ENCODE results near the gene BORCS8. TPM values are rescaled to one million over a fixed set of nuclear protein-coding genes. Genes with fewer than 3 reads are reported as not detected.

BORCS8 gene
- 37.8 and 38.6 TPM in 2 replicates for total RNA-seq

DNA sequence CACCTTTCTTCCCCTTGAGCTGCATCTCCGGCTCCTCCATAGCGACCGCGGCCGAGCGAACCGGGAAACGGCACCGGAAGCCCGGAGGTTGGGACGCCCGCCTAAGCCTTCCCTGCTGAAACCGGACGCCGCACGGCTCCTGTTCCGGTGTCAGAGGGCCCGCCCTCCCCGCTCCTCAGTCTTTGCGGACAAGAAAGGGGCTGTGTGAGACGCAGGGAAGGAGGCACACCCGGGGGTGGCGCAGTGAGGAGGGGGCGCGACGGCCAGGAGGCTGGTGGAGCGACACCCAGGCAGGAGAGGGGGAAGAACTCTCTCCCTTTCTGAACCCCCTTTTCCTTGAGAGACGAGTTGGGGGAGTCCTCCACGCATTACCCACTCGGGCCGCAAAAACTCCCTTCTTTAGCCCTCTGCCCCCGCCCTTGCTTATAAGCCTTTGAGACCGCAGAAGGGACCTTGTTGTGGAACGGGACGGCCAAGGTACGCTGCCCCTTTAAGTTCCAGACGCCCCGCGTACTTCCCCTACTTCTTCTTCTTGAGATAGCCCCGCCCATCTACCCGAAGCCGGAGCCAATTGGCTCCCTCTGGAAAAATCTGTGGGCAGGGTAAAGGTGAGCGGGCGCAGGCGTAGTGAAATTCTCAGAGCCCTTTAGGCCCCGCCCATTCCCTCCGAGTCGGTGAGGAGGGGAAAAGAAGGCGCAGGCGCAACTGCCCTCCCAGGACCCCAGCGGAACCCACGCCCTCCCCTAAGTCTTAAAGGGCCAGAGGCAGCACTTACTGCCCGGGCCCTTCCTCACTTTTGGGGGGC is at the start of gene BORCS8, which contains the start of gene RFXANK:
BORCS8 (minus strand) TSS at position 75 of the 805 bp plus-strand sequence; CDS start at position 40, 35 bp downstream.
RFXANK (plus strand) TSS at position 181 of the 805 bp plus-strand sequence. CDS start 1,689 bp downstream, outside the sequence.
- Mint-ChIP-seq H3K27ac (peak within 1 kb of the TSS; percentile 99), H3K4me1 (ENCODE audit: low read depth) (peaks cover 20% of the 10 kb centered on the region), H3K36me3 (ENCODE audit: low read depth) (peaks cover 7% of the 10 kb centered on the region), H3K4me3 (peak within 1 kb of the TSS; percentile 96), H3K9me3 (no peaks in the 10 kb centered on the region), H3K27me3 (ENCODE audit: insufficient read depth) (no peaks in the 10 kb centered on the region)
- peak; percentile 99 for DNase-seq (ENCODE audit: low spot score)
- intact Hi-C loops (cut with micrococcal nuclease), result loop anchor here (1.0 to 5.0 kb wide), 14 partner anchors 11 to 670 kb away; partner anchors contain the start of genes ARMC6, COPE, DDX49 and ELL

DNA sequence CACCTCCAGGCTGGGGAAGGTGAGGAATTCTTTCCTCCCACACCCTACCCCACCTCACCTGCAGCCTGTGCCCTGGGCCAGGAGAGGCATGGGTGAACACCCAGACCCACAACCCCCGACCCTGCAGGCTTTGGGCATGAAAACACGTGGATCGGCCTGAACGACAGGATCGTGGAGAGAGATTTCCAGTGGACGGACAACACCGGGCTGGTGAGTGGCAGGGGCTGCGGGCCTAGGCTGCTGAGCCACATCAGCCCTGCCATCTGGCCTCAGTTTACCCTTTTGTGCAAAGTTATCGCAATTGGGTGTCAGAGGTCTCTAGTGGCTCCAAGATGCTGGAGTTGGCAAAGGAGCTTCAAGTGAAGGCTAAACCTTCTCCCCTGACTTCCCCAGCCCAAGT is 48.5 kb upstream of the BORCS8 start:
- peaks cover 5% of the 10 kb centered on the region for H3K27me3 Mint-ChIP-seq (ENCODE audit: insufficient read depth)
- intact Hi-C loops (cut with micrococcal nuclease), result no loop called here
- no peak overlapping the region for H3K4me3 Mint-ChIP-seq
- peaks cover 7% of the 10 kb centered on the region for H3K9me3 Mint-ChIP-seq
- DNase-seq (ENCODE audit: low spot score), result no peak
- no peaks in the 10 kb centered on the region for H3K36me3 Mint-ChIP-seq (ENCODE audit: low read depth)
- no peak overlapping the region for H3K27ac Mint-ChIP-seq
- H3K4me1 Mint-ChIP-seq (ENCODE audit: low read depth), result no peaks in the 10 kb centered on the region

DNA sequence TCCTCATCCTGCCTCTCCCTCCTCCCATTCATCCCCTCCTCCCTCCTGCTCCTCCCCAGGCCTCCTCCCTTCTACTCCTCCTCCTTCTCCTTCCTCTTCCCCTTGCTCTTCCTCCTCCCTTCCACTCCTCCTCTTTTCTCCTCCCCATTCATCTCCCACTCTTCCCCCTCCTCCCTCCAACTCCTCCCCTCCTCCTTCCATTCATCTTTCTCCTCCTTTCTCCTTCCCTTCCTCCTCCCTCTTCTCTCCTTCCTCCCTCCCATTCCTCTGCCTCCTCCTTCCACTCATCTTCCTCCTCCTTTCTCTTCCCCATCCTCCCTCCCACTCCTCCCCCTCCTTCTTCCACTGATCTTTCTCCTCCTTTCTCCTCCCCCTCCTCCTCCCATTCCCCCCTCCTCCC is 47.7 kb upstream of the BORCS8 start:
- intact Hi-C loops (cut with micrococcal nuclease), result no loop called here
- no peaks in the 10 kb centered on the region for H3K36me3 Mint-ChIP-seq (ENCODE audit: low read depth)

GRCh38 chr19:19238126-19238894 is 46.4 kb upstream of the BORCS8 start:
- Mint-ChIP-seq H3K27ac (no peak overlapping the region), H3K36me3 (ENCODE audit: low read depth) (no peaks in the 10 kb centered on the region), H3K9me3 (peaks cover 12% of the 10 kb centered on the region), H3K4me3 (no peak overlapping the region), H3K4me1 (ENCODE audit: low read depth) (no peaks in the 10 kb centered on the region), H3K27me3 (ENCODE audit: insufficient read depth) (peaks cover 5% of the 10 kb centered on the region)
- DNase-seq (ENCODE audit: low spot score), result no peak
- intact Hi-C loops (cut with micrococcal nuclease), result no loop called here

More for the DNA sequence above, 47.7 kb upstream of the BORCS8 start:
- Mint-ChIP-seq H3K4me3 (no peak overlapping the region), H3K9me3 (peaks cover 7% of the 10 kb centered on the region), H3K4me1 (ENCODE audit: low read depth) (no peaks in the 10 kb centered on the region), H3K27me3 (ENCODE audit: insufficient read depth) (peaks cover 5% of the 10 kb centered on the region), H3K27ac (no peak overlapping the region)
- no peak for DNase-seq (ENCODE audit: low spot score)

DNA sequence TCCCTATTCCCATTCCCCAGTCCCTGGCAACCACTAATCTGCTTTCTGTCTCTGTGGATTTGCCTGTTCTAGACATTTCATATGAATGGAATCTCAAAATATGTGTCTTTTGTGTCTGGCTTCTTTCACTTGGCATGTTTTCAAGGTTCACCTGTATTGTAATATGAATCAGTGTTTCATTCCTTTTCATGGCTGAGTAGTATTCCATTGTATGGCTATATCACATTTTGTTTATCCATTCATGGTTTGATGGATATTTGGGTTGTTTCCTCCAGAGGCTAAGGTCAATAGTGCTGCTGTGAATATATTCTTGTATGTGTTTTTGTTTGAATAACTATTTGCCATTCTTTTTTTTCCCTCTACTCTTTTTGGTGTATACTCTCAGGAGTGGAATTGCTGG is 44.2 kb upstream of the BORCS8 start:
- intact Hi-C loops (cut with micrococcal nuclease), result no loop called here
- Mint-ChIP-seq H3K27ac (no peak overlapping the region), H3K9me3 (peaks cover 14% of the 10 kb centered on the region), H3K36me3 (ENCODE audit: low read depth) (no peaks in the 10 kb centered on the region), H3K27me3 (ENCODE audit: insufficient read depth) (peaks cover 5% of the 10 kb centered on the region), H3K4me3 (no peak overlapping the region), H3K4me1 (ENCODE audit: low read depth) (no peaks in the 10 kb centered on the region)
- DNase-seq (ENCODE audit: low spot score), result no peak

DNA sequence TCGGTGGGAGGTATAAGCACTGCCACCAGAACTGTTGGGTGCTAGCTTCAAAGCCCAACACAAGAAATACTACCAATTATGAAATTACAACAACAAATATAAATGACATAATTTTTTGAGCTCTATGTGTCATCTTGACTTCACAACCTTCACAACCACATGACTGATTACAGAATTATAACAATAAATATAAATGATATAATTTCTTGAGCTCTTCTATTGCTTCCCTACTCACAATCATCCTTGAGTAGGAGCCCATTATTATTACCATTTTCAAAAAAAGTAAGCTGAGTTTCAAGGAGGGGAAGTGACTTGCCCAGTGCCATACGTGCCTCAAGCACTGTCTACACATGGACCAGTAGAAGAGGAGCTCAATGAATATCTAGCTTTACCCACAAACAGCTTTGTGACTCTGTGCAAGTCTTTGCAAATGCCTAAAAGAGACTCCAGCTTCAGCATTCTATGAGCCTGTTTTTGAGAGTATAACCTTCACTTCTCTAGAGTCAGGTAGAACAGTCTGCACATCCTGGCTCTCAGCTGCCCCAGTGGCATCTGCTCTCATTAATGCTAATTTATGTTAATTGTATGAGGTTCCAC is 42.4 kb upstream of the BORCS8 start:
- Mint-ChIP-seq H3K4me3 (no peak overlapping the region), H3K9me3 (peaks cover 14% of the 10 kb centered on the region), H3K4me1 (ENCODE audit: low read depth) (no peaks in the 10 kb centered on the region), H3K27me3 (ENCODE audit: insufficient read depth) (peaks cover 7% of the 10 kb centered on the region), H3K27ac (no peak overlapping the region), H3K36me3 (ENCODE audit: low read depth) (no peaks in the 10 kb centered on the region)
- intact Hi-C loops (cut with micrococcal nuclease), result no loop called here
- DNase-seq (ENCODE audit: low spot score), result no peak

DNA sequence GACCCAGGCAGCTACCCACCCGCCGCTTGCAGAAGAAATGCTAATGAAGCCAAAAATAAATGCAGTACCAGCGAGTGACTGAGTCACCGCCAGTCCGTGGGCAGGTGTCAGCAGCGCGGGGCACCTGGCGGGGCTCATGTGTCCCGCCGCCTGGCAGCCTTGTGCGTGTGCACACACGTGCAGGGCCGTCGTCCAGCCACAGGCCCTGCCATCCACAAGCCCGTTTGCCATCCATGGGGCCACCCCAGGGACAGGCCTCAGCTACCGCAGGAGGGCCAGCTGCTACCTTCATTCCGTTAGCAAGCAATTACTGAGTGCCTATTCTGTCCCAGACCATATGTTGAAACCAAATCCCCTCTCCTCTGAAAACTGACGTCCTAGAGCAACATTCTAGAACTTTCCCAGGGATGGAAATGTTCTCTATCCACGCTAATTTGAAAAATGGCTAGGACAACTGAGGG is 40.3 kb upstream of the BORCS8 start:
- DNase-seq (ENCODE audit: low spot score), result no peak
- intact Hi-C loops (cut with micrococcal nuclease), result no loop called here
- Mint-ChIP-seq H3K9me3 (peaks cover 14% of the 10 kb centered on the region), H3K36me3 (ENCODE audit: low read depth) (no peaks in the 10 kb centered on the region), H3K4me3 (no peak overlapping the region), H3K27me3 (ENCODE audit: insufficient read depth) (peaks cover 7% of the 10 kb centered on the region), H3K4me1 (ENCODE audit: low read depth) (no peaks in the 10 kb centered on the region), H3K27ac (no peak overlapping the region)

DNA sequence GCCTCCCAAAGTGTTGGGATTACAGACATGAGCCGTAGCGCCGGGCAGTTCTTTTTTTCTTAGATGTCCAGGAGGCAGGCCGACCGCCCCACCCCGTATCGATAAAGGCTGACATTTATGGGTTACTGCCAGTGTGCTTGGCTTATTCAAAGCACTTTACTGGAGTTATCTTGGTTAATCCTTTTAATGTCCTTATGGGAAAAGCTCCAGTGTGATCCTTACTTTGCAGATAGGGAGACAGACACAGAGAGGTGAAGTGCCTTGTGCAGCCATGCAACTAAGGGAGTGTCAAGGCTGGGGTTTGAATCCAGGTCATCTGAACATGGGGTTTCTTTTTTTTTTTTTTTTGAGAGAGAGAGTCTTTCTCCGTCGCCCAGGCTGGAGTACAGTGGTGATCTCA is 39.0 kb upstream of the BORCS8 start:
- Mint-ChIP-seq H3K4me3 (no peak overlapping the region), H3K36me3 (ENCODE audit: low read depth) (no peaks in the 10 kb centered on the region), H3K27me3 (ENCODE audit: insufficient read depth) (peaks cover 7% of the 10 kb centered on the region), H3K9me3 (peaks cover 10% of the 10 kb centered on the region), H3K27ac (no peak overlapping the region), H3K4me1 (ENCODE audit: low read depth) (no peaks in the 10 kb centered on the region)
- no peak for DNase-seq (ENCODE audit: low spot score)
- intact Hi-C loops (cut with micrococcal nuclease), result no loop called here

- Mint-ChIP-seq H3K4me3 (no peak overlapping the region), H3K36me3 (ENCODE audit: low read depth) (no peaks in the 10 kb centered on the region), H3K9me3 (peaks cover 7% of the 10 kb centered on the region), H3K4me1 (ENCODE audit: low read depth) (peaks cover 5% of the 10 kb centered on the region), H3K27ac (no peak overlapping the region), H3K27me3 (ENCODE audit: insufficient read depth) (peaks cover 8% of the 10 kb centered on the region)
- DNase-seq (ENCODE audit: low spot score), result no peak
- intact Hi-C loops (cut with micrococcal nuclease), result no loop called here
These were observed 37.7 kb upstream of the BORCS8 start for GRCh38 chr19:19229701-19230100.

GRCh38 chr19:19227217-19227616 is 35.3 kb upstream of the BORCS8 start:
- Mint-ChIP-seq H3K27ac (no peak overlapping the region), H3K4me3 (no peak overlapping the region), H3K9me3 (no peaks in the 10 kb centered on the region), H3K4me1 (ENCODE audit: low read depth) (peaks cover 8% of the 10 kb centered on the region), H3K36me3 (ENCODE audit: low read depth) (no peaks in the 10 kb centered on the region), H3K27me3 (ENCODE audit: insufficient read depth) (peaks cover 17% of the 10 kb centered on the region)
- no peak for DNase-seq (ENCODE audit: low spot score)
- intact Hi-C loops (cut with micrococcal nuclease), result no loop called here

GRCh38 chr19:19226663-19227062 is 34.7 kb upstream of the BORCS8 start:
- Mint-ChIP-seq H3K4me1 (ENCODE audit: low read depth) (peaks cover 8% of the 10 kb centered on the region), H3K9me3 (no peaks in the 10 kb centered on the region), H3K27me3 (ENCODE audit: insufficient read depth) (peaks cover 17% of the 10 kb centered on the region), H3K4me3 (no peak overlapping the region), H3K27ac (no peak overlapping the region), H3K36me3 (ENCODE audit: low read depth) (no peaks in the 10 kb centered on the region)
- intact Hi-C loops (cut with micrococcal nuclease), result no loop called here
- DNase-seq (ENCODE audit: low spot score), result no peak

DNA sequence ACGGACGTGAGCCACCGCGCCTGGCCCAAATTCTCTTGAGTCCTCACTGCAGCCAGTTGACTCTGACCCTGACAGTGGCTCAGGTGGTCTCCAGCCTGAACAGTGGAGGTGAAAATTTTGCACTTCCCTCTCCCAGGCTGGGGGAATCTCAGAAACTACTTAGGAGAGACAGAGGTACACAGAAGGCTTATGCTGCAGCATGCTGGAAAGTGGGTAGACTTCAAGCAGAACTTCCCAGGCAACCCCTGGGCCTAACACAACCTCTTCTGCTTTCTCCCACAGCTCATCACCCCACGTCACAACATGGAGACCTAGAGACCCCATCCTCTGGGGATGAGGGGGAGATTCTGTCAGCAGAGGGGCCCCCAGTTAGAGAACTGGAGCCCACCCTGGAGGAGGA is 34.3 kb upstream of the BORCS8 start:
- intact Hi-C loops (cut with micrococcal nuclease), result no loop called here
- no peaks in the 10 kb centered on the region for H3K36me3 Mint-ChIP-seq (ENCODE audit: low read depth)
- no peak overlapping the region for H3K4me3 Mint-ChIP-seq
- H3K27ac Mint-ChIP-seq, result no peak overlapping the region
- DNase-seq (ENCODE audit: low spot score), result no peak
- peaks cover 8% of the 10 kb centered on the region for H3K4me1 Mint-ChIP-seq (ENCODE audit: low read depth)
- no peaks in the 10 kb centered on the region for H3K9me3 Mint-ChIP-seq
- peaks cover 17% of the 10 kb centered on the region for H3K27me3 Mint-ChIP-seq (ENCODE audit: insufficient read depth)

All from activated T-helper 1 cell treated with anti-CD3 and anti-CD28 coated beads, Interleukin-12 subunit alpha, Interleukin-12 subunit beta, Interleukin-2, Interleukin-4 antibody, amounts not matched to agents 30 ng/mL and 10 ng/mL and 1 ng/mL, durations not matched to agents 14 hours and 24 hours and 36 hours (primary cell).